ENCODE results near the gene ZNF366.

The ZNF366 gene

DNA sequence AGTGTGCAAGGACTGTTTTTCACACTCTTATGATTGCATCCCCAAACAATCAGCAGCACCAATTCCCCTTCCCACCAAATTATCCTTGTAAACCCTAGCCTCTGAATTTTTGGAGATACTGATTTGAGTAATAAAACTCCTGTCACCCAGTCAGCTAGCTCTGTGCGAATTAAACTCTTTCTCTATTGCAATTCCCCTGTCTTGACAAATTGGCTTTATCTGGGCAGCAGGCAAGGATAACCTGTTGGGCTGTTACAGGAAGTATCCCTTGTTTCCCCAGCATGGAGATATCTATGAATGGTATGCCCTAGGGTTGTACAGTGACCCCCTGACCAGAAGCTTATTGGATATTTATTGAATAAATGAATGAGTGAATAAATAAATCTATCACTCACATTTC, 106.3 kb downstream of the ZNF366 start:
- DNase-seq: no peak

DNA sequence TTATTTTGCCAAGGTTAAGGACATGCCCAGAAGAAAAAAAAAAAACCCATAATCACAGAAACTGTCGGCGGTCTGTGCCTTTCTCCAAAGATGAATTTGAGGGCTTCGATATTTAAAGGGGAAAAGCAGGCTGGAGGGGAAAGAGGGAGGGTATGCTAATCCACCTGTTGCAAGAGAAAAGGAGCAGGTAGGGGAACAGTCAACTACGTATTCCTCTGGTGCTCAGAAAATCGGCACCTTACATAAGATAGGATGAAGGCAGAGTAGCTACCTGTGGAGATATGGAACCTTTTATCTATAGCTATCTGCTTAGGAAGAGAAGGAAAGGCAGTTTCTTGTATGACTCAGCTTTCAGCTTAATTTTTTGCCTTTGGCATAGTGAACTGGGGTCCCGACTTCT, 109.4 kb downstream of the ZNF366 start:
- DNase-seq: no peak

DNA sequence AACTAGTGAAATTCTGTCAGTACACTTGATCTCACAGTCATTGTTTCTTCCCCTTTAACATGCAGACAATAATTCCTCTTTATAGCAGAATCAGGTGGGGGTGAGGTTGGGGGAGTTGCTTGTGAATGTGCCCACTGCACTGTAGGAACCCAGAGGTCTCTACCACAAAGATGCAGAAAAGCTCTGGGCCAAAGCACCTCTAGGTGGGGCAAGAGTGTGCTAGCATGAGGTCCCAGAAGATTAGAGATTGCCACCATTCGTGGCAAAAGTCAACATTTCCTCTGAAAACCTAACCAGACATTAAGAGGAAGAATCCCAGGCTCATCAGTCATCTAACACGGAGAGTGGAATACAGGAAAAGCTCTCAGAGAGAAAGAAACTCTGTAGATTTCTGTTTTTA, 112.5 kb downstream of the ZNF366 start:
- DNase-seq: peak; percentile 10

DNA sequence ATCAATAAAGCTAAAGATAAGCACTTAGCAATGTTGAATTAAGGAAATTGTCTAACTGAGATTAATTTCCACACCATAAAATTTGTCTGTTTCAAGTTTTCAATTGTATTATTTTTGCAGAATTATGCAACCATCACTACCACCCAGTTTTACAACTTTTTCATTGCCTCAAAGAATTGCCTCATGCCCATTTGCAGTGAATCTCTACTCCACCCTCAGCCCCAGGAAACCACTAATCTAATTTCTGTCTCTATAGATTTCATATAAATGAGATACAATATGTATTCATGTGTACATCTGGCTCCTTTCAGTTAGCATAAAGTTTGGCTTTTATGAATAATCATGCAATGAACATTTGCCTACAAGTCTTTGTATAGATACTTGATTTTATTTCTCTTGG, 114.2 kb downstream of the ZNF366 start:
- DNase-seq: no peak

Data from RPMI8226 (cell line).